H1 (cell line): Measurements from ENCODE around the gene KCNC1. TPM values are rescaled to one million over a fixed set of nuclear protein-coding genes. Genes with fewer than 3 reads are reported as not detected.

Experiments used
- CBX5 ChIP-seq: fragments of 300-800, 300-1000 bp; sonication (generic); IDR thresholded peaks from 2 replicates; pipeline ENCODE4 v1.7.1; 2016; ENCODE audit warnings: antibody characterized with exemption, low read length, low read depth
- CHD7 ChIP-seq: fragments of 300-600 bp; sonication (generic); IDR thresholded peaks from 2 replicates; pipeline ENCODE4 v1.7.1; 2012; ENCODE audit warnings: low read length, moderate library complexity, mild to moderate bottlenecking, inconsistent platforms; ENCODE audit not compliant: insufficient replicate concordance
- TEAD4 ChIP-seq: IDR thresholded peaks from 2 replicates; pipeline ENCODE4 v1.6.1; 2012; ENCODE audit warnings: low read depth, low read length, inconsistent platforms, mixed read lengths
- polyA plus RNA-seq, 7 experiments: library from polyadenylated mRNA; depleted of rRNA in 3 of 7; stranded (reverse) in 5 of 7; unstranded in 2 of 7; fragments of >200 nt in 5 of 7; fragments of 200-250 nt in 2 of 7; gene quantifications; 1 replicate in 5 of 7; 2 replicates in 1 of 7; 4 replicates in 1 of 7; pipeline versions ENCODE4 v1.2.1 to v1.2.3, GENCODE V29; 2011 to 2013; ENCODE audit warnings: missing spikeins in 2 of 7, mixed read lengths in 2 of 7
- total RNA-seq: library from RNA; stranded (reverse); fragmentation: NEBNext Ultra II Directional; extraction: Animal tissue kit (Norgen Biotek cat#: 25700); gene quantifications from 2 replicates; pipeline ENCODE4 v1.2.1, GENCODE V29; 2021

Gene KCNC1
- total and polyA plus RNA-seq, 2 of the 8 experiments (the other 6 are each of a cell fraction or from before 2014, with no cell fraction given), result 0.11 to 0.26 TPM

GRCh38 chr11:17694494-17695110, 40.0 kb upstream of the KCNC1 start (continued):
- TF ChIP-seq CHD7, result no peak
- no peak for TF ChIP-seq CBX5
- TF ChIP-seq TEAD4, result no peak
- TF ChIP-seq, all 59 proteins: peak for 0
